ENCODE results near the gene DYSF.
A peak's percentile ranks its signal among the peaks of the same experiment; 100 is the strongest.

The DYSF gene

GRCh38 chr2:71672826-71673795, 219.8 kb downstream of the DYSF start:
- DNase-seq (ENCODE audit: low spot score): no peak

DNA sequence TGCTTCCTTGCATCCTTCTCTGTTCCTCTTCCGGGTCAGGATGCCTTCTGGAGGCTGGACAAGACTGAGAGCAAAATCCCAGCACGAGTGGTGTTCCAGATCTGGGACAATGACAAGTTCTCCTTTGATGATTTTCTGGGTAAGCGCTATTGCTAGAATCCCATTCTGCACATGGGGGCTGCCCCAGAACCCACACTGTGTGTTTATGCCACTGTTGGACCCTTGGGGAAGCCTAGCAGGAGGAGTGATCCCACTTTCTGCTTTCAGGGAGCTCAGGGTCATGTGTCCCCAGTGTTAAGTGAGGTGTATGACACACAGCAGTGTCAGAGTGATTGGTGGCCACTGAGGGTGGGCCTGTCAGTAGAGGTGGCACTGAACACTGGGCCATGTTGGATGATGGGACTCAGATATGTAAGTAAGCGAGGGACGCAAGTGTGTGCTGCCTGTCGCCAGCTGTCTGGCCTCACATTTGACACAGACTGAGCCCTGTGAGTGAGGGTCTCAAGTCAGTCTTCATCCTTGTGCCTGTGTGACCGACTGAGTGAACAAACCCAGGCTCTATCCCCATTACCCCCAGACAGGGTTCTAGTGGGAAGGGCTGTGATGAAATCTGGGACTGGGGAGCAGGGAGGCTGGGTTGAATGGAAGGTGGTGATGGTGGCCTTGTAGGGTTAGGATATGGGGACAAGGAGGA, 220.9 kb downstream of the DYSF start:
- DNase-seq (ENCODE audit: low spot score): no peak

DNA sequence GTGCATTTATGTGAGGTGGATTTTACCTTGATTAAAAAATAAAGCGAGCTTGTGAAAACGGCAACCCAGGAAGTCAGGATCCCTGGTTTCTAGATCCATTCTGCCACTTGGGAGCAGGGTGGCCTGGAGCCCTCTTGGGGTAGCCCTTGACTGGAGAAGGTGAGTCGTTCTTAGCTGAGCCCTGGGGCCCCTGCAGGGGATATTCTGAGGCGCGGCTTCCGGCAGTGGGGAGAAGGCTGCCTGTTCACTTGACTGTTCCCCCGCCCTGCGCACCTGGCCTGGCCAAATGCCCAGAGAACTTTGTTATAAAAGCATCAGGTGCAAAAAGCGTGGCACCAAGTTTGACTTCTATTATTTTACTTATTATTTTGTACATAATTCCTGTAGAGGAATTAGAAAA, 221.9 kb downstream of the DYSF start:
- no peak for DNase-seq (ENCODE audit: low spot score)

DNA sequence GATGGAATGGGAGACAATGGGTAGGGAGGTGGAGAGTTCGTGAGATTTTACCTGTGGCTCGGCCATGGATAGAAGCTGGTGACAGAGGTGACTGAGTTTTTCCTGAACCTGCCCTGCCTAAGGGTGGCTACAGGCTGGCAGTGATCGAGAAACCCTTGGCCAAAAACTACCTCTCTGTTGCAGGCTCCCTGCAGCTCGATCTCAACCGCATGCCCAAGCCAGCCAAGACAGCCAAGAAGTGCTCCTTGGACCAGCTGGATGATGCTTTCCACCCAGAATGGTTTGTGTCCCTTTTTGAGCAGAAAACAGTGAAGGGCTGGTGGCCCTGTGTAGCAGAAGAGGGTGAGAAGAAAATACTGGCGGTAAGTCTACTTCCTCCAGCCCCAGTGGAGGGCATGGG, 225.5 kb downstream of the DYSF start:
- DNase-seq (ENCODE audit: low spot score): peak; percentile 46

DNA sequence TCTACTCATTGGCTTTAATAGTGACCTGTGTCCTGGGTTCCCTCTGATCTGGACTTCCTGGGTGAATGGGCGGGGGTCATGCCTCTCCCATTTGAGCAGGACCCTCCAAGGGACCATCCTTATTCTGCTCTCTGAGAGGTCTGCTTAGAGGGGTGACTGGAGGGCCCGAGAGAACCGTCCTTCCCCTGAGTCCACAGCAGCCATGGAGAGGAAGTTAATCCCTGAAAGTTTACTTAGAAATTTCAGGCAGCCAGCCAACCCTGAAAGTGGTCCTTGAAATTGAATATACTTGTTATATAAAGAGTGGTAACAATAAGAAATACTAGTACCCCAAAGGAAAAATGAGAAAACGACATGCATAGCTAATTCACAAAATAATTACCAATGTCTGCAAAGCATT, 226.1 kb downstream of the DYSF start:
- no peak for DNase-seq (ENCODE audit: low spot score)

- DNase-seq (ENCODE audit: low spot score): no peak
These were observed 227.6 kb downstream of the DYSF start for GRCh38 chr2:71680925-71681324.

DNA sequence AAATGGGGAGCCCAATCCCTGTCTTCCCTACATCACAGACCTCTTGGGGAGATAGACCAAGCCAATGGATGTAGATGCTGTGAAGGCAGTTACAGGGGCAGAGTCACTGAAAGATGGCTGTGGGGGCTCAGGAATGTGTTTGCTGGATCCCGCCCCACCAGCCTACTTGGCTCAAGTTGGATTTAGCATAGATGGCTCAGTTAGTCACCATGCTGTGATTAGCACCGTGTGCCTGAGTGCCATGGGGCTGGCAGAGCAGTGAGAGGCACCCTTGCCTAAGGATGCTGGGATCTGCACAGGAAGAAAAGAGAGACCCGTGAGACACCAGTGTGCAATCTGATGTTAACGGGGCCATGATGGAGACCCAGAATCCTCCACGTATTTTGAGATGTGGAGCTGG, 228.3 kb downstream of the DYSF start:
- DNase-seq (ENCODE audit: low spot score): no peak

GRCh38 chr2:71682341-71682740, 229.0 kb downstream of the DYSF start:
- DNase-seq (ENCODE audit: low spot score): no peak

- no peak for DNase-seq (ENCODE audit: low spot score)
These were observed 229.7 kb downstream of the DYSF start for GRCh38 chr2:71683070-71683469.

DNA sequence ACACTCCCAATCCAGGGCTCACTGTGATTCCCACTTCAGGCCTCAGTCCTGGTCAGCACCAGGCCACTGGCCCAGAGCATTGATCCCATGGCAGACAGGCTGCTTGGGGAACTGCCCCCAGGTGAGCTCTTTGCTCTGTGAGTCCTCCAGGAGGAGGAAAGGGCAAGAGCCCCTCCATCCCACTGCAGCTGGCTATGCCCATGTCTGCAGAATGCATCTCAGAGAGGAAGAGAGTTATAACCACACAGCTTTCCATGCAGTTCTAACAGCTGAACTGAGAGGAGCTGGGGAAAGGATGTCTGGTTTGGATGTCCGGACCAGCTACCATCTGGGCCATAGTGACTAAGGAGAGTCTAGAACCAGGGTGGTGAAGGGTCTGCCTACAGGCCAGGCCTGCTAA, 230.3 kb downstream of the DYSF start:
- no peak for DNase-seq (ENCODE audit: low spot score)

DNA sequence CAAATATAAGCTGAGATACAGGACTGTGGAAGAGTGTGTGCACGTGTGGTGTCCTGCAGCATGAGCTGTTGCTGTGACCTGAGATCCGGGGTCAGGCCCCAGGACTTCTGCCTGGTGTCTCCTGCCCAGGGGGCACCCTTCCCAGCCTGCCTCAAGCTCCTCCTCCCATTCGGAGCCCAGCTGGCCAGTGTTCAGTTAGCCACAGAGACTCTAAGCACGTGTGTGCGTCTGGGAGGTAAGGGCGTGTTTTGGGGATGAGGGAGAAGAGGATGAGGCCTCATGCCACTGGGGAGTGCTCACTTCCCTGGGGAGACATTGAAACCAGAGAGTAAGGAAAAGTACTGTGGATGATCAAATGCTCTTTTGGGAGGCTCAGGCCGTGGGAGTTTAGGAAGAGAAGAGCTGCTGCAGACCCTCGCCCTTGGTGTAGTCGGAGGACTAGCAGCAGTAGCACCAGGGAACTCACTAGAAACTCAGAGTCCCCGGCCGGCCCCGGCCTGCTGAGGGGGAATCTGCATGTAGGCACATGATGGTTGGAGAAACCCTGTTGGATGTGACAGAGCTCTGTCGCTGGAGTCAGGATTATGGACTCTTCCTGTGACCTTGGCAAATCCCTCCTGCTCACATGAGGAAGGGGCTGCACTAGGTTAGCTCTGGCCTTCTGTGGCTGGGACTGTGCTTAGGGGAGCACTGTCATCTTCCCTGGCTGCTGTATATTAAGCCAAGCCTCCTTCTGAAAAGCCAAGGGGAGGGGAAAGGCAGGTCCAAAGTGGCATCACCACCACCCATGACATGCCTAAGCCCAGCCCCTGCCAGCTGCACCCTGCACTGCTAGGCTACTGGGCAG, 231.1 kb downstream of the DYSF start:
- DNase-seq (ENCODE audit: low spot score): no peak

- DNase-seq (ENCODE audit: low spot score): peak; percentile 5
These were observed 231.9 kb downstream of the DYSF start for GRCh38 chr2:71685073-71685848.

DNA sequence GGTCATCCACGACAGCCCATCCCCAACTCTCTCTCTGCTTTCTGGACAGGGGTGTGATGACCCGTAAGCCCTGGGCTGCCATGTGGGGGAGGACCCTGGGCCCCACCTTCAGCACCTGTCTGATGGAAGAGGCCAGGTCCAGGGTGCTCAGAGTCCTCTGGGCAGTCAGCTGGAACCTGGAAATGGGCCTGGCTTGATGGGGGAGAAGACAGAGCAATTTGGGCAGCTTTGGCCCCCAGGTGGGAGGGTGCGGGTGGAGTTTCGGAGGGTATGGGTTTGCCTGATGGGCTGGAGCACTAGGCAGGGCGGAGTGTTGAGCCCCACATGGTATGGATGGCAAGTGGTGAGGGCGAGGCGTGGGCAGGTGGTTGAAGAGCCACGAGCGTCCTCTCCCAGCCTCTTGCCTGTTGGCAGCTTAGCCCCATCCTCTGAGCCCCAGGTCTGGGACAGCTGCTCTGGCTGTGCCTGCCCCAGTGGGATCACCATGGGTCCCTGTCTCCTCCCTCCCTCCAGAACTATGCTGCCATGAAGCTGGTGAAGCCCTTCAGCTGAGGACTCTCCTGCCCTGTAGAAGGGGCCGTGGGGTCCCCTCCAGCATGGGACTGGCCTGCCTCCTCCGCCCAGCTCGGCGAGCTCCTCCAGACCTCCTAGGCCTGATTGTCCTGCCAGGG, 232.7 kb downstream of the DYSF start:
- no peak for DNase-seq (ENCODE audit: low spot score)

- DNase-seq (ENCODE audit: low spot score): no peak
These were observed 233.4 kb downstream of the DYSF start for GRCh38 chr2:71686781-71687180.

GRCh38 chr2:71687412-71687811, 234.1 kb downstream of the DYSF start:
- DNase-seq (ENCODE audit: low spot score): no peak

- no peak for DNase-seq (ENCODE audit: low spot score)
These were observed 235.2 kb downstream of the DYSF start for GRCh38 chr2:71688530-71688929.

GRCh38 chr2:71689393-71689792, 236.0 kb downstream of the DYSF start:
- DNase-seq (ENCODE audit: low spot score): no peak

GRCh38 chr2:71689968-71690834, 236.8 kb downstream of the DYSF start:
- no peak for DNase-seq (ENCODE audit: low spot score)

DNA sequence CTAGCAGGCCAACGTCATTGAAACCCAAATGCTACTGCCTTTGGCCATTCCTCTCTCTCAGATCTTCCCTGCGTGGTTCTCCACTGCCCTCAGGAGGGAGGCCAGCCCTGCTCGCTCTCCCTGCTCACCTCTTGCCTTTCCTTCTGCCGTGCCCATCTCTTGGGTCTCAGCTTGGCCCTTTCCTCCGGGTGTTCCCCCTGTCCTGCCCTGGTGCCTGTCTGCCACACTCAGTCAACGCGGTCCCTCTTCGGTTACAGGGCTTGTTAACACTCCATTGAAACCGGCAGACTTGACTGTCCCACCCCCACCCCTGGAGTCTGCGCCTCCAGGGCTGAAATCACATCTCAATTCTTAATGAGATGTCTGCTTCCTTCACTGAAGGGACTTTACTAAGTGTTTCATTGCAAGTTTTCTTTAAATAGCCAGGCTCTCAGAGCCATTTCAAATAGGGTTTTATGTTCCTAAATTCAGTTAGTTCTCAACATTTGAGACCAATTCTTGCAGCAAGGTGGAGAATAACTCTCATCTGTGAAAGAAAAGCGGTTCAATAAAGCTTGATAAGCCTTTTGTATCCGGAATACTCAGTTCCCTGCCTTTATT, 237.6 kb downstream of the DYSF start:
- DNase-seq (ENCODE audit: low spot score): no peak

Data from cerebellar cortex (tissue), 1 donor.